Tibial nerve (tissue), 3 donors: Measurements from ENCODE around the gene MAG.

Experiments
- EP300 ChIP-seq, 2 donors: sonication (generic); formaldehyde crosslinking; IDR thresholded peaks; one replicate each; pipeline ENCODE4 v1.6.1; 2017; ENCODE audit warnings: antibody characterized with exemption in 2 of 2, mild to moderate bottlenecking in 1 of 2
- POLR2A ChIP-seq, 2 donors: fragments of 450-650 bp; IDR thresholded peaks; one replicate each; pipeline ENCODE4 v1.6.1; 2017; ENCODE audit warnings: antibody characterized with exemption in 2 of 2, mild to moderate bottlenecking in 2 of 2, moderate library complexity in 2 of 2

DNA sequence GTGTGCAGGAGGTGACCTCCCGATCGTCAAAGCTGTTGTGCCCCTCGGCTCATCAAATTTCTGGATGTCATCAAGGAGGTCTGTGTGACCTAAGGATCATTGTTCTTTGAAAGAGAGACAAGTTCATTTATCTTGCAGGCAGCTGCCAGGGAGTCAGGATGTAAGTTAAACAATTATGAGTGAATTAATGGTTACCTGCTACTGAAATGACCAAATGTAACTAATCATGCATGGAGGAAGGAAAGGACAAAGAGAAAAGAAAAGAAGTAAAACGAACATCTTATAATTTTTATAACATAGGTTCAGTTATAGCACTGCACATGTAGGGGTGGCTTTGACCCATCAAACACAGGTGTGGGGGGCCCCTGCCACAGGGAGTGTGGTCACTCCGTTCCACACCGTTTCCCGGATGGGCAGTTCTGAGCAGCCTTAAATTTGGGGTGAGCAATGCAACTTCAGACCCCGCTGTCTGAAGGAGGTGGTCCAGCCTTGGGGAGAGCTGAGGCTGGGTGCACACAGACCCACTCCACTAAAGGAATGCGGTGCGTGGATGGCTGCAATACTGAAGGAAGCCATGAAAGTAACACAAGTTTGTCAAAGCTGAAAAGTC is 42.3 kb downstream of the MAG start:
- TF ChIP-seq POLR2A (IDR thresholded peaks at IDR 0.05) (no peak), EP300 (IDR thresholded peaks at IDR 0.05) (no peak)
